Femur (tissue), 1 donor: ENCODE results near the gene PHF1.
A peak's percentile ranks its signal among the peaks of the same experiment; 100 is the strongest.
"Not testable (repeated sequence)": the region's sequence is repeated elsewhere in the genome, so short reads cannot be mapped to it uniquely, and the experiment has no call there.

Experiments
- DNase-seq: peaks from one replicate; pipeline ENCODE4 v3.0.0-alpha.2; 2017

The PHF1 gene

DNA sequence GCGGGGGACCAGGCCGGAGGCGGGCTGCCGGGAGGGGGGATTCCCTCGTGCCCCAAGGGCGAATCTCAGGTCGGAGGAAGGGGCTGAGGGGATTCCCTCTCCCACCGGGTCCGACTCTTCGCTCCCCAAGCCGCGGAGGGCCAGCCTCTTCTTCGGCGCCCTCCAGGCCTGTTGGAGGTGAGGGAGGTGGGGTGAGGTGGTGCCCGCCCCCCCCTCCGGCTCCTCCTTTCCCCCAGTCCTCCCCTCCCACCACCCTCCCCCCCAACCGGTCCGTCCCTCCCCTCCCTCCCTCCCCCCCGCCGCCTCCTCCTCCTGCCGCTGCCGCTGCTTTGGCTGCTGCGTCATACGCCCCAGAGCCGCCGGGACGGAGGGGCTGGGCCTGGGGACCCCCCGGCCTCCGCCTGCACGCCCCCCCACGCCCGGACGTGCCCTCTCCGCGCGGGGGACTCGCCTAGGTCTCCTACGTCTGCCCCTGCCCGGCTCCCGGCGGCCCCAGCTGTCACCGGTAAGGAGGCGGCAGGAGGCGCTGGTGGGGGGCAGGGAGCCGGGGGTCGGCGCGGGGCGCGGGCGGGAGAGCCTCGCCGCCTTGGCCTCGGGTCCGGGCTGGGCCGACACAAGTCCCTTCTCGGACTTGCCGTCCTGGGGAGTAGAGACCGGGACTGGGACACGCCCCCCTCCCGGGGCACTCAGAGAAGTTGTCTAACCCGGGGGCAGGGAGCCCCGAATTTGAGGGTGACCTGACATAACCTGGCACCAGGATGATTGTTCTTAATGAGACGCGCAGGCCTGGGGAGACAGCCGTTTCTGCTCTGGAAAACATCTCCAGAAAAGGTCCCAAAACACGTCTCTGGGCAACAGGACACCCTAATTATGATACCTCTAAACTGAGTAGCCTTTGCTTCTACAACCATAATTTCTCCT is at the start of gene PHF1:
Gene PHF1 (plus strand): TSS at position 304 of the 921 bp plus-strand sequence. CDS start 1,250 bp downstream, outside the sequence.
- DNase-seq, result no peak

DNA sequence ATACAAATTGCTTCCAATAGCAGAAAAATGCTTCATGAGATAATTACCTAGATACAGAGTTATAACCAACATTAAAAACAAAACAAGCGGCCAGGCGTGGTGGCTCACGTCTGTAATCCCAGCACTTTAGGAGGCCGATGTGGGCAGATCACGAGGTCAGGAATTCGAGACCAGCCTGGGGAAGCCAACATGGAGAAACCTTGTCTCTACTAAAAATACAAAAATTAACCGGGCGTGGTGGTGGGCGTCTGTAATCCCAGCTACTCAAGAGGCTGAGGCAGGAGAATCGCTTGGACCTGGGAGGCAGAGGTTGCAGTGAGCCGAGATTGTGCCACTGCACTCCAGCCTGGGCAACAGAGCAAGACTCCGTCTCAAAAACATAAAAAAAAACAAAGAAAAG is 47.3 kb upstream of the PHF1 start:
- not testable (repeated sequence) for DNase-seq

DNA sequence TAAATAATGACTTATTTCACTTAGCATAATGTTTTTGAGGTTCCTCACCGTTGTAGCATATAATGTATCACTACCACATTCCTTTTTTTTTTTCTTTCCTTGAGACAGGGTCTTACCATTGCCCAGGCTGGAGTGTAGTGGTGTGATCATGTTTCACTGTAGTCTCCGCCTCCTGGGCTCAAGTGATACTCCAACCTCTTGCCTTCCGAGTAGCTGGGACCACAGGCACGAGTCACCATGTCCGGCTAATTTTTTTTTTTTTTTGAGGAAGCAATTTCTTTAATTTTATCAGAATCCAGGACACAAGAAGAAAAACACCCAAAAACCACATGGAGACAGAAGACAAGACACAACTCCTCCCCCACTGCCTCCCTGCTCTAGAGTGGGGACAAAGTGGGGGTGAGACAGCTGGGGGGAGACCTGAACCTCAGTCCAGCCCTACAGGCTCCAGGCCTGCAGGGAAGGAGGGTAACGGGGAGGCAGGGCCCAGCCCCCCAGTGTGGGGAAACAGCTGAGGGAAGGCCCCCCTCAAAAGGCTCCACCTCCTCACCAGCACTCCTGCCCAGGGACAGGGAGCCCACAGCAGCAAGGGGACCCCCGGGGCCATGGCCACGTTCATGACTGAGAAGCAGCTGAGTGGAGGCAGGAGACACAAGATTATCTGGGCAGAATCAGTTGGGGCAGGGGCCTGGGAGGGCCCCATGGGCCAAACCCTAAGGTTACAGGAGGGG is 46.2 kb upstream of the PHF1 start:
- DNase-seq, result not testable (repeated sequence)

DNA sequence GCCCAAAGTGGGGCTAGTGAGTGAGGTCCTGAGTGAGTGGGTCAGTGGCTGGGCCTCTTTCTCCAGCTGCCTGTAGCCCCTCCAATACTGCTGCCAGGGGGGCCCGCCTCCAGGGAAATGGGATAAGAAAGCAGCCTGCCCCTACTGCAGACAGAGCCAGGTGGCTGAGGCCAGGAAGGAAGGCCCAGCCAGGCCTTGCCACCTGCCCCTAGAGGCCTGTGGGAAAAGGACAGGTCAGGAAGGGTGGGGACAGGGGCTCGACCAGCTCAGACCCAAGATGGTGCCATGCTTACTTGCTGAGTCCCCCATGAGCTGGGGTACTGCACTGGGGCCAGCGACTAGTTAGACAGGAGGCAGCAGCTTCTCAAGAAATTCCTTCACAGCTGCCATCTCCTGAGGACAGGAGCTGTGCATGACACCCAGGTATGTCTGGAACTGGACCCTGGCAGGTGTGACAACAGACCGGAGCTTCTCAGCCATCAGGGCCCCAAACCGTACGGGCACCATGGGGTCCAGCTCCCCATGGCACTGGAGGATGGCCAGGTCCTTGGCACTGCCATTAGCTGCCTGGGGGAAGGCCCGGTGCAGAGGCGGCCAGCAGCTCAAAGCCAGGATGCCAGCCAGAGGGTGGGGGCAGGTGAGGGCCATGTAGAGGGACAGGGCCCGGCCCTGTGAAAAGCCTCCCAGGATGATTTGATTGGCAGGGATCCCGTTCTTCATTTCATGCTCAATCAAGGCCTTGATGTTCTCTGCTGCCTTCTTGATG is 45.4 kb upstream of the PHF1 start:
- DNase-seq, result not testable (repeated sequence)

DNA sequence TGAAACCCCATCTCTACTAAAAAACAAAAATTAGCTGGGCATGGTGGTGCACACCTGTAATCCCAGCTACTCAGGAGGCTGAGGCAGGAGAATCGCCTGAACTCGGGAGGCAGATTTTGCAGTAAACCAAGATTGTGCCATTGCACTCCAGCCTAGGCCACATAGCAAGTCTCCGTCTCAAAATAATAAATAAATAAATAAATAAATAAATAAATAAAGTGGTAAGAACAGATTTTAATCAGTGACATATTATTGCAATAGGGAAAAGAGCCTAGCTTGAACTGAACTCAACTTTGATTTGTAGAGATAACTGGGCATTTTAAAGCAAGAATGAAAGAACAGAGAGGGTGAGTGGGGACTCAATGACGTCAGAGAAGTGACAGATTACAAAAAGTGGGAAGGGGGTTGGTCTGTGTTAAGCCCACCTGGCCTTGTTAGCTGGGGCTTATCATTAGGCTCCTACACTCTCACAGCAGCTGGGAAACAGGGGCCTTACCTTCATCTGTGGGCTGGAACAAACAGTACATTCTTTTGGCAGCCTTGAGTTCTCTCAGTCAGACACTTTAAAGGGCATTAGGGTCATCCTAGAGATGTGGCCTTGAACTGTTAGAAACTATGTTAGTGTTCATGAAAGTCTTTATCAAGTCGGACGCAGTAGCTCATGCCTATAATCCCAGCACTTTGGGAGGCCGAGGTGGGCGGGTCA is 43.7 kb upstream of the PHF1 start:
- DNase-seq, result no peak

DNA sequence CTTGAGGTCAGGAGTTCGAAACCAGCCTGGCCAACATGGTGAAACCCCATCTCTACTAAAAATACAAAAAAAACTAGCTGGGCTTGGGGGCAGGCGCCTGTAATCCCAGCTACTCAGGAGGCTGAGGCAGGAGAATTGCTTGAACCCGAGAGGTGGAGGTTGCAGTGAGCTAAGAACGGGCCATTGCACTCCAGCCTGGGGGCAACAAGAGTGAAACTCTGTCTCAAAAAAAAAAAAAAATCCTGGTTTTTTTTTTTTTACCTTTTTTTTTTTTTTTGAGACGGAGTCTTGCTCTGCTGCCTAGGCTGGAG is 43.1 kb upstream of the PHF1 start:
- not testable (repeated sequence) for DNase-seq

DNA sequence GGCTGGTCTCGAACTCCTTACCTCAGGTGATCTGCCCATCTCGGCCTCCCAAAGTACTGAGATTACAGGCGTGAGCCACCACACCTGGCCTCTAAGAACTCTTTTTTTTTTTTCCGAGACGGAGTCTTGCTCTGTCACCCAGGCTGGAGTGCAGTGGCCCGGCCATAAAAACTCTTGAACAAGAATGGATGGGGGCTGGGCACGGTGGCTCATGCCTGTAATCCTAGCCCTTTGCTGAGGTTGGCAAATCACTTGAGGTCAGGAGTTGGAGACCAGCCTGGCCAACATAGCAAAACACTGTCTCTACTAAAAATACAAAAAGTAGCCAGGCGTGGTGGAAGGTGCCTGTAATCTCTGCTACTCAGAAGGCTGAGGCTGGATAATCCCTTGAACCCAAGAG is 38.9 kb upstream of the PHF1 start:
- DNase-seq, result not testable (repeated sequence)

DNA sequence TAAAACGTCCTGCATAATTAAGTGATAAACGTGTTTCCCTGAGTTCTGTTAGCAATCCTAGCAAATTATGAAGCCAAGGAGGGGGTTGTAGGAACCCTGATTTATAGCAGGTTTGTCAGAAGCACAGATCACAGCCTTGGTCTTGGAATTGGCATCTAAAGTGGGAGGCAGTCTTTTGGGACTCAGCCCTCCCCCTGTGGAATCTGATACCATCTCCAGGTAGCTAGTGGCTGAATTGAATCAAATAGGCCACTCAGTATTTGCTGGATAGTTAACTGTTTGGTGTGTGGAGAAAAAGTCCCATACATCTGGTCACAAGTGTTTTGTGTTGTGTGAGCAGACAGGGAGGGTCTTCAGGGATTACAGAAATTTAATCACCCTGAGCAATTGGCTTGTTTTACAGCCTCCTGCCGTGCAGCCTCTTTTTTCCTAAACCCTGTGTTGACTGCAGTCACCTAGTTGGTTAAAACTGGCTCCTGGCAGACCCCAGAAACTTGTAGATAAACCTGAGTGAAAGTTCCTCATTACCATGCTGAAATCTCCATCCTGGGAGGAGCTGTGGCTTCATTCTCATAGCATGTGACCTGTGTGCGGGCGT is 38.2 kb upstream of the PHF1 start:
- no peak for DNase-seq

DNA sequence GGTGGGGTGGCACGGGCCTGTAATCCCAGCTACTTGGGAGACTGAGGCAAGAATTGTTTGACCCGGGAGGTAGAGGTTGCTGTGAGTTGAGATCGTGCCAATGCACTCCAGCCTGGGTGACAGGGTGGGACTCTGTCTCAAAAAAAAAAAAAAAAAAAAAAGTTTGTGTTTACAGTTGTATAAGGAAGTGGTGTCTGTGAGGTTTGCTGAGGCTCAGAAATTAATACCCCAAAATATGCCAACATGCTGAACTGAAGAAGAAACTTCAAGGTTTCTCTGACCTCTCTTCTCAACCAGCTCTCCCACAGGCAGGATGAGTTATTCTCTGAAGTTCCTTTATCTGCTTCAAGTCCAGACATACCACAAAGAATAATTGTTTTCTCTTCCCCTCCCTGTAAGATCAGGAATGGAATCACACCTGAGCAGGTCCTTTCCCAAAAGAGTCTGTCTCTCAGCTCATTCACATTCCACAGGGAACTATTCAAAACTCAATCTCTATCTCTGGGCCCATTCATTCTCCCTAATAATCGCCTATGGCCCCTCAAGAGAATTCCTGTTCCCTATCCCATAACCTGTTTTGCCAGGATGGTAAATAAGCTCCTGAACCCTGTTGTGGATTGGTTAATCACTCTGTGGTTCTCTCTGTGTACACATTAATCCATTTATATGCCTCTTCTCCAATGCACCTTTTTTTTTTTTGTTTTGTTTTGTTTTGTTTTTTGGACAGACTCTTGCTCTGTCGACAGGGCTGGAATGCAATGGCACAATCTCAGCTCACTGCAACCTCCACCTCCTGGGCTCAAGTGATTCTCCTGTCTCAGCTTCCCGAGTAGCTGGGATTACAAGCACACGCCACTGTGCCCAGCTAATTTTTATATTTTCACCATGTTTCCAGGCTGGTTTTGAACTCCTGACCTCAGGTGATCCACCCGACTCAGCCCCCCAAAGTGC is 36.6 kb upstream of the PHF1 start:
- DNase-seq, result no peak

DNA sequence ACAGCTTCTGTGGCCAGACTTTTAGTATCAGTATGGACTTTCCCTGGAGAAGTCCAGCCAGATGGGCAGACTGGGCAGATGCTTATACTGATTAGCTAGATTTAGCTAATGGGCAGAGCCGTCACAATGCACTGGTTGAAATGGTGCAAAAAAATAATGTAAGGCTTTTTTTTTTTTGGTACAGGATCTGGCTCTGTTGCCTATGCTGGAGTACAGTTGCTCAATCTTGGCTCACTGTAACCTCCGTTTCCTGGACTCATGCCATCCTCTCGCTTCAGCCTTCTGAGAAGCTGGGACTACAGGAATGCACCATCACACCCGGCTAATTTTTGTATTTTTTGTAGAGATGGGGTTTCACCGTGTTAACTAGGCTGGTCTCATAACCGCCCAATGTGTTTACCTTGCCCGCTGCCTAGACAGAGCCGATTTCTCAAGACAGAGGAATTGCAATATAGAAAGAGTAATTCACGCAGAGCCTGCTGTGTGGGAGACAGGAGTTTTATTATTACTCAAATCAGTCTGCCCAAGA is 35.6 kb upstream of the PHF1 start:
- DNase-seq, result peak; percentile 87

DNA sequence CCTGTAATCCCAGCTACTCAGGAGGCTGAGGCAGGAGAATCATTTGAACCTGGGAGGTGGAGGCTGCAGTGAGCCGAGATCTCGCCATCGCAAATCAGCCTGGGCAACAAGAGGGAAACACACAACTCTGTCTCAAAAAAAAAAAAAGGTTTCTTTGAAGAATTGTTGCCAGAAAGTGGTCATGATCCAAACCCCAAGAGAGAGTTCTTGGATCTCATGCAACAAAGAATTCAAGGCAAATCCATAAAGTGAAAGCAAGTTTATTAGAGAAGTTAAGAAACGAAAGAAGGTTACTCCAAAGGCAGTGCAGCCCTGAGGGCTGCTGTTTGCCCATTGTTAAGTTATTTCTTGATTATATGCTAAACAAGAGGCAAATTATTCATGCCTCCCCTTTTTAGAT is 33.6 kb upstream of the PHF1 start:
- DNase-seq, result no peak

DNA sequence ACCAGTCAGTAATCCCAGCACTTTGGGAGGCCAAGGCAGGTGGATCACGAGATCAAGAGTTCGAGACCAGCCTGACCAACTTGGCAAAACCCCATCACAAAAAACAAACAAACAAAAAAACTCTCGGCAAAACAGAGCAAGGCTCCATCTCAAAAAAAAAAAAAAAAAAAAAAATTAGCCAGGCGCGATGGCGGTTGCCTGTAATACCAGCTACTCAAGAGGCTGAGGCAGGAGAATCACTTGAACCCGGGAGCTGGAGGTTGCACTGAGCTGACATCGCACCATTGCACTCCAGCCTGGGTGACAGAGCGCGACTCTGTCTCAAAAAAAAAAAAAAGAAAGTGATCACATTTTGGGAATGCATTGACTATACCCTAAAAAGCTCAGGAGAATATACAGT is 31.6 kb upstream of the PHF1 start:
- not testable (repeated sequence) for DNase-seq

DNA sequence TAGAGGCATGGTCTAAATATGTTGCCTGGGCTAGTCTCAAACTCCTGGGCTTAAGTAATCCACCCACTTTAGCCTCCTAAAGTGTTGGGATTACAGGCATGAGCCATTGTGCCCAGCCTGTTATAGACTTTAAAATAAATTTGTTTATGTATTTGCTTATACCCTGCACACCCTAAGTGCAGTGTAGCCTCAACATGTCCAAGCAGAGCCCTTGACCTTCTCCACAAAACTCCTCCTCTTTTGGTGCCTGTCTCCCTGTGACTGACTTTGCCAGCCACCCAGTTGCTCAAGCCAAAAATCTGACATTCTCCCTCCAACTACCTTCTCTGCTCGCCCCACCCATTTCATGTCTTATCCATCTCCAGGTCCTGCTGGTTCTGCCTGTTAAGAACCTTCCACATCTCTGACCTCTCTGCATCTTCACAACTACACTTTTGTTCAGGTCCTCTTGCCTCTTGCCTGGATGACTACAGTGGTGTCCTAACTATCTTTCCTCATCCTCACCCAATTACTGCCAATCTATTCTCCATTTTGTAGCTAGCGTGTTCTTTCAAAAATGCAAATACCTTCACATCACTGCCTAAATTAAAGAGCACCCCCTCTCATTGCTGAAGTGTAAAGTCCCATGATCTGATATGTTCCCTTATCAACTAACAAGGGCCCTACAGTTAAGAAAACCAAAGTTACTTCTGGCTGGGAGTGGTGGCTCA is 30.4 kb upstream of the PHF1 start:
- no peak for DNase-seq

DNA sequence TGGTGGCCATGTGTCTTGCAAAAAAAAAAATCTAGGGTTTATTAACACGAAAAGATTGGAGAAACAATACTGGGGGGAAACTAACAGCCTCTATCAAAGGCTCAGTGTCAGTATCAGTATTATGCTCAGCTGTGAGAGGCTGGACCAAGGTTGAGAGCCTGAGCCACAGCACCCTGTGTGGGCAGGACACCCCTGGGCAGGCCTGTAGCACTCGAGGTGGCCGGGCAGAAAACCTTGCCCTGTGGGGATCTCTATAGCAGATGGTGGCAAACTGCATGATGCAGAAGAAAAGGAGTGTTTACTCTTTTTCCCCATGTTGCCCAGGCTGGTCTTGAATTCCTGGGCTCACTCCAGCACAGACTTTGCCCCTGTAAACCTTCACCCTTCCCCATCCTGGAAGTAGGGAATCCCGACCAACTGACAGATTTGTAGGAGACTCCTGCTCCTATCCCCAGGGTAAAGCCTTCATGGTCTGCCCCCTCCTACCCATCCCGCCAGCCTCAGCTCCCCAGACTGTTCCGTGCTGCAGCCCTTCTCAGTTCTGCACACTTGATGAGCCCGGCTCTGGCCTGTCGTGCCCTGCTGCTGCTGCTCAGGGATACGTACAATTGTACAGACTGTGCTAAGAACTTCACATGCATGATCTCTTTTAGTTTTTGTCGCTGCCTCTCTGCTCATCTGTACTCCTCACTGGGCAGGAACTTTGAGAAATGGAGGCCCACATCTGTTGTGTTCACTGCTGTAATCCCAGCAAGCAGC is 27.2 kb upstream of the PHF1 start:
- DNase-seq, result no peak

DNA sequence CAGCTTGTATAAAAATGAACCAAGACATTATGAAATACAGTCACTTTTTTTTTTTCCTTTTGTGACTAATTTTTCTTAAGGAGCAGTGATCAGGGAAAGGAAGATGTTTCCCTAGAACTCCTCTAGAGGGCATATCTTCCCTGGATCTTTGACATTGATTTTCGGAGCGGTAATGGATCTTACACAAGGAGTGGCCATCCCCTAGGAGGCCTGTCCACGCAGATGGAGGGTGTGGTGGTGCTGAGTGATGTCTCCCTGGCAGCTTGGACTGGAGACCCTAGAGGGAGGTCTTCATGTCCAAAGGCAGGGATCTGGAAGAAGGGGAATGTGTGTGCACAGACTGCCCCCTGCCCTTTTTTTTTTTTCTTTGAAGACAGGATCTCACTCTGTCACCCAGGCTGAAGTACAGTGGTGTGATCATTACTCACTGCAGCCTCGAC is 26.2 kb upstream of the PHF1 start:
- no peak for DNase-seq

DNA sequence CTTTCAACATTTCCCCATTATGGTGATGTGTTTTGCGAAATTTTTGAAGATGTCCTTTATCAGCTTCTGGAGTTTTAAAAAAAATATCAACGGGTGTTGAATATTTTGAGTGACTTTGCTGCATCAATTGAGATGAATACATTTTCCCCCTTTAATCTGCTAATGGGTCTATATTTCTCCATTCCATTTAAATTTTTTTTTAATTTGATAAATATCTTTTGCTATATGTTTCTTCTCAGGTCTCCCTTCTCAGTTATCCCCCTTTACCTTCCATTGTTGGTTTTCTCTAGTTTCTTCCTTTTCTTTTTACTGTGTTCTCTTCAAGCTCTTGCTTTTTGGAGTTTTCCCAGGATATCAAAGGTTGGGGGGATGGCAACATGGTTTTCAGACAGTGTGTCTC is 20.6 kb upstream of the PHF1 start:
- no peak for DNase-seq

DNA sequence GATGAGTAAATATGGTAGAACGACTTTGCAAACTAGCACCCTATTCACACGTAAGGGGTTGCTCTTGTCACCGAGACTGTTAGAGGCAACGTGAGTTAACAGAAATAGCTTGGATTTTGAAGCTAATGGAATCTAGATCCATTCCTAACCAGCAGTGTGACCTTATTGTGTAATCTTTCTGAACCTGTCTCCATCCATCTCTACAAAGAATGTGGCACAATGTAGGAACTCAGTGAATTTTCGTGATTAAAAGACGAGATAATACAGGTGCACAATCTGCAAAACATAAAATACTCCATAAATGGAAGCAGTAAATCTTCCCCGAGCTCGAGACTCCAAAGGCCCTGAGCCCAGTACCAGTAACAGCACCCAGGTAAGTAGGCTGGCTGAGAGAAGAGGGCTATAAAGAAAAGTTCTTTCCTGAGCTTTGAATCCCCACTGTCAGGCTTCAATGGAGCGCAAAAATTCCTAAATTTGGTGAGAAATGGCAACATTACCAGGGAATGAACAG is 20.0 kb upstream of the PHF1 start:
- no peak for DNase-seq

DNA sequence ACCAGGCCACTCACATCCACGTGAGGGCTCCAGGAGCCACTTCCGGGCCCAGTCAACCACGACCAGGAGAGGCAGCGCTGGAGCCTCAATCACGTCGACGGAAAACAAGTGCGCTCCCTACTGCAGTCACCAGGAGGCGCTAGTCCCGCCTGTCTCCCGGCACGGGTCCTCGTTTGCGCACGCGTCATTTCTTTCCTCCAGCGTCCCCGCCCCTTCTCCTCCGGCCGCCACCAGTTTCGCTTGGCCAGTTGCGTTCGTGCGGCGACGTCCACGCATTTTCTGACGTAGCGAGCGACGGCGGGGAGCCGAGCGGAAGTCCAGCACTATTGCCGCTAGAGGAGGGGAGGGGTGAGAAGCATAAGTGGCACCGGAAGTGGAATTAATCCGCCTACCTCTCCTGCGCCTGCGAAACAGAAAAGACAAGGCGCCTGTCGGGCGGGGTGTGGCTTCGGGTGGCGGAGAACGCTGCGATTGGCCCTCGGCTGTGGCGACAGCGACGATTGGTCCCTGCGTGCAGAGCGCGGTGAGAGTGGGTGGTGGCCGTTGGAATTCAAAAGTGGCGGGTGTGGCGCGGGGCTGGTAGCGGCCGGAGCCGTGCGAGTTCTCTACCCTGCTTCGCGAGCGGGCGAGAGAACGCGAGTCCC is 19.4 kb upstream of the PHF1 start, which contains the start of gene KIFC1:
Gene KIFC1 (plus strand): TSS at position 546 of the 644 bp plus-strand sequence. CDS start 163 bp downstream, outside the sequence.
- DNase-seq, result peak; percentile 100
